B cell (primary cell): ENCODE measurements around the gene NPTXR.

Source experiments
- CTCF ChIP-seq: fragments of 200-600 bp; IDR thresholded peaks from one replicate; pipeline ENCODE4 v1.8.0; 2022; ENCODE audit warnings: antibody characterized with exemption, mild to moderate bottlenecking
- EZH2 ChIP-seq: IDR thresholded peaks from 2 replicates; pipeline ENCODE4 v1.6.1; 2012; ENCODE audit warnings: borderline replicate concordance, low read depth, mild to moderate bottlenecking, moderate library complexity, low read length; ENCODE audit not compliant: insufficient read depth, poor library complexity, severe bottlenecking

DNA sequence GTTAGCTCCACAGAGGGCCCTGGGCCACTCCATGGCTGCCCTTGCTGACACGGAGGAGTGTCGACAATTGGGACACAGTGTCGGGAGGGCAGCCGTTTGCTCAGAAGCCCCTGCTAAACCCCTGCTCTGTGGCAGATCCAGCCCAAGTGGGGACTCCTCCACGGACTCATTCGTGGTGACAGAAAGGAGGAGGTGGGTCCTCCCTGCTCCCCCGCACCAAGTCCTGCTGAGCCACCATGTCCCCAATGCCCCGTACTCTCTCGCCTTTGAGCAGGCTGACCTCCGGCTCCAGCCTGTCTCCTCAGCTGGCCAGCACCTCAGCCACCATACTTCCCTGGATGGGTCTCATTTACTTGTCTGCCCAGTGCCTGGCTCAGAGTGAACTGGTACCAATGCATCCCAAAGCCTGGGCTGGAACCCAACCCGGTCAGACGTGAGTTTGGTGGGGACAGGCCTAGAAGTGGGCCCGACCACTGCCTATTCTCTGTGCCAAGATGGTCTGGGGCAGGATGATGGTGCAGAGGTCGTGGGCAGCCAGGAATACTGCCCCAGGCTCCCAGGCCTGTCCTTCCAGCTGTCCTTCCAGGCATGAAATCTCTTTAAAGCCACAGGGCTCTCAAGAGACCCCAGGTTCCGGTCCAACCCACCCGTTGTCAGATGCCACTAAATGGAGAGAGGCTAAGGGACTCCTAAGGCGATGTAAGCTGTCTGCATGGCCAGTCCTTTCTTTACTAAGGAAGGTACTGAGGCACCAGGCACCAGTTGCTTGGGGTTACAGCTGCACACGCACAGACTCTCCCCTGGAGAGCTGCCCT lies 23.9 kb upstream of the NPTXR start:
- TF ChIP-seq EZH2 (no peak), CTCF (no peak)
